ENCODE data around the gene PTPRF.
A peak's percentile ranks its signal among the peaks of the same experiment; 100 is the strongest.

The PTPRF gene

GRCh38 chr1:43520100-43520778 lies 10.4 kb upstream of the PTPRF start:
- no peak overlapping the region for H3K4me3 ChIP-seq (ENCODE audit: low read depth, low read length)
- H3K27me3 ChIP-seq, result no peaks in the 10 kb centered on the region
- no peaks in the 10 kb centered on the region for H3K4me1 ChIP-seq
- H3K36me3 ChIP-seq, result no peaks in the 10 kb centered on the region
- no peak for DNase-seq
- no peaks in the 10 kb centered on the region for H3K9me3 ChIP-seq
- no peak for TF ChIP-seq CTCF (IDR thresholded peaks at IDR 0.05; ENCODE audit: low read depth, low read length)

- Histone ChIP-seq H3K4me3 (ENCODE audit: low read depth, low read length) (no peak overlapping the region), H3K9me3 (no peaks in the 10 kb centered on the region), H3K36me3 (no peaks in the 10 kb centered on the region), H3K27me3 (no peaks in the 10 kb centered on the region), H3K4me1 (no peaks in the 10 kb centered on the region)
- no peak for TF ChIP-seq CTCF (IDR thresholded peaks at IDR 0.05; ENCODE audit: low read depth, low read length)
- DNase-seq, result no peak
These were observed 9.6 kb upstream of the PTPRF start for GRCh38 chr1:43521078-43521477.

GRCh38 chr1:43521756-43522155 lies 8.9 kb upstream of the PTPRF start:
- TF ChIP-seq CTCF (IDR thresholded peaks at IDR 0.05; ENCODE audit: low read depth, low read length), result no peak
- no peaks in the 10 kb centered on the region for H3K4me1 ChIP-seq

GRCh38 chr1:43522431-43522775 lies 8.3 kb upstream of the PTPRF start:
- no peak for DNase-seq
- no peaks in the 10 kb centered on the region for H3K4me1 ChIP-seq
- no peaks in the 10 kb centered on the region for H3K36me3 ChIP-seq
- H3K27me3 ChIP-seq, result no peaks in the 10 kb centered on the region
- H3K4me3 ChIP-seq (ENCODE audit: low read depth, low read length), result no peak overlapping the region
- no peak for TF ChIP-seq CTCF (IDR thresholded peaks at IDR 0.05; ENCODE audit: low read depth, low read length)
- no peaks in the 10 kb centered on the region for H3K9me3 ChIP-seq

More at GRCh38 chr1:43521756-43522155, 8.9 kb upstream of the PTPRF start:
- H3K4me3 ChIP-seq (ENCODE audit: low read depth, low read length), result no peak overlapping the region
- H3K9me3 ChIP-seq, result no peaks in the 10 kb centered on the region
- no peak for DNase-seq
- H3K27me3 ChIP-seq, result no peaks in the 10 kb centered on the region
- no peaks in the 10 kb centered on the region for H3K36me3 ChIP-seq

- TF ChIP-seq CTCF (IDR thresholded peaks at IDR 0.05; ENCODE audit: low read depth, low read length), result no peak
- Histone ChIP-seq H3K4me1 (no peaks in the 10 kb centered on the region), H3K9me3 (no peaks in the 10 kb centered on the region), H3K4me3 (ENCODE audit: low read depth, low read length) (no peak overlapping the region), H3K27me3 (no peaks in the 10 kb centered on the region), H3K36me3 (no peaks in the 10 kb centered on the region)
- no peak for DNase-seq
These were observed 7.8 kb upstream of the PTPRF start for GRCh38 chr1:43522776-43523480.

- Histone ChIP-seq H3K9me3 (no peaks in the 10 kb centered on the region), H3K36me3 (no peaks in the 10 kb centered on the region), H3K4me3 (ENCODE audit: low read depth, low read length) (no peak overlapping the region), H3K4me1 (no peaks in the 10 kb centered on the region; the same call in 1 of the 2 replicates), H3K27me3 (no peaks in the 10 kb centered on the region)
- no peak for TF ChIP-seq CTCF (IDR thresholded peaks at IDR 0.05; ENCODE audit: low read depth, low read length)
- peak; percentile 20 for DNase-seq
These were observed 5.9 kb upstream of the PTPRF start for GRCh38 chr1:43524804-43525203.

Measured in BE2C (cell line).